K562 (cell line): Measurements from ENCODE around the gene SCPEP1.

Experiments used
- DNMT1 ChIP-seq: fragments of 450-650 bp; IDR thresholded peaks from 2 replicates; pipeline ENCODE4 v1.6.1; 2016; ENCODE audit warnings: antibody characterized with exemption, mild to moderate bottlenecking
- ETV6 ChIP-seq, 3 experiments: fragments of 150-350 bp in 1 of 3; sonication (generic) in 1 of 3; formaldehyde crosslinking in 1 of 3; IDR thresholded peaks; 2 replicates each; pipeline versions ENCODE4 v1.6.1 to v1.8.0; 2014 to 2022; ENCODE audit warnings: borderline replicate concordance in 2 of 3, low read depth in 2 of 3, antibody characterized with exemption in 1 of 3, low read length in 1 of 3, mild to moderate bottlenecking in 1 of 3, missing genetic modification reagents in 1 of 3
- NR1H2 ChIP-seq: sonication (generic); formaldehyde crosslinking; IDR thresholded peaks from 2 replicates; pipeline ENCODE4 v1.4.0; 2020; ENCODE audit warnings: mild to moderate bottlenecking, missing genetic modification reagents
- POLR2A ChIP-seq: fragments of 450-650 bp; conservative IDR thresholded peaks from 2 replicates; pipeline ENCODE4 v1.6.1; 2016
- PURB ChIP-seq: sonication (generic); formaldehyde crosslinking; IDR thresholded peaks from 2 replicates; pipeline ENCODE4 v1.9.0; 2021; ENCODE audit warnings: low read depth, mild to moderate bottlenecking, missing genetic modification reagents
- TBP ChIP-seq: optimal IDR thresholded peaks from 2 replicates; pipeline ENCODE3; 2011; ENCODE audit warnings: low read depth, low read length, improper control_type of control experiment
- TCF7 ChIP-seq: sonication (generic); IDR thresholded peaks from 2 replicates; pipeline ENCODE4 v1.6.1; 2016; ENCODE audit warnings: antibody characterized with exemption, borderline replicate concordance
- YY1 ChIP-seq, 3 experiments: IDR thresholded peaks; 2 replicates each; pipeline ENCODE4 v1.6.1; 2011; ENCODE audit warnings: low read length in 2 of 3, mild to moderate bottlenecking in 2 of 3, moderate library complexity in 2 of 3, borderline replicate concordance in 1 of 3, control low read depth in 1 of 3, low read depth in 1 of 3; ENCODE audit not compliant: insufficient read depth in 3 of 3, insufficient replicate concordance in 2 of 3, control insufficient read depth in 1 of 3, insufficient read length in 1 of 3; ENCODE audit errors: extremely low read depth in 1 of 3
- ZBTB34 ChIP-seq: fragments of 250-450 bp; sonication (Bioruptor Pico); IDR thresholded peaks from 2 replicates; pipeline ENCODE4 v1.8.0; 2021; ENCODE audit warnings: mild to moderate bottlenecking, moderate library complexity
- ZNF23 ChIP-seq: fragments of 250-450 bp; sonication (Bioruptor Pico); IDR thresholded peaks from 2 replicates; pipeline ENCODE4 v1.4.0; 2020; ENCODE audit warnings: mild to moderate bottlenecking
- ZNF75A ChIP-seq: fragments of 450-650 bp; formaldehyde crosslinking; IDR thresholded peaks from 2 replicates; pipeline ENCODE4 v1.4.0; 2020; ENCODE audit warnings: mild to moderate bottlenecking

- TF ChIP-seq YY1 (IDR thresholded peaks at IDR 0.05; ENCODE audit: borderline replicate concordance in 1 of 3, control insufficient read depth in 1 of 3, extremely low read depth in 1 of 3, insufficient read depth in 3 of 3, insufficient read length in 1 of 3, insufficient replicate concordance in 2 of 3, low read depth in 1 of 3, low read length in 2 of 3) = no peak
- no peak for TF ChIP-seq PURB (CRISPR knock-in tag)
- TF ChIP-seq DNMT1 = no peak
- no peak for TF ChIP-seq NR1H2
- no peak for TF ChIP-seq ZBTB34 (CRISPR knock-in tag)
- TF ChIP-seq POLR2A = no peak
- TF ChIP-seq ZNF23 (CRISPR knock-in tag) = no peak
- no peak for TF ChIP-seq ETV6 (IDR thresholded peaks at IDR 0.05; ENCODE audit: borderline replicate concordance in 1 of 2, low read depth in 2 of 2, low read length in 1 of 2)
- no peak for TF ChIP-seq ETV6 (CRISPR knock-in tag; IDR thresholded peaks at IDR 0.05; ENCODE audit: borderline replicate concordance)
- TF ChIP-seq ZNF75A = no peak
- no peak for TF ChIP-seq TBP
- TF ChIP-seq TCF7 = no peak
Measured at GRCh38 chr17:56949595-56949994, 28.3 kb upstream of the SCPEP1 start.
